Hair follicular keratinocyte (primary cell): ENCODE data around the gene BACE1. TPM values are rescaled to one million over a fixed set of nuclear protein-coding genes. Genes with fewer than 3 reads are reported as not detected.

Source experiments
- total RNA-seq: library from RNA; depleted of rRNA; stranded (reverse); fragments of >200 nt; gene quantifications from 2 replicates; pipeline ENCODE4 v1.2.3, GENCODE V29; 2015

Gene BACE1
- 7.8 and 17.3 TPM in 2 replicates for total RNA-seq

DNA sequence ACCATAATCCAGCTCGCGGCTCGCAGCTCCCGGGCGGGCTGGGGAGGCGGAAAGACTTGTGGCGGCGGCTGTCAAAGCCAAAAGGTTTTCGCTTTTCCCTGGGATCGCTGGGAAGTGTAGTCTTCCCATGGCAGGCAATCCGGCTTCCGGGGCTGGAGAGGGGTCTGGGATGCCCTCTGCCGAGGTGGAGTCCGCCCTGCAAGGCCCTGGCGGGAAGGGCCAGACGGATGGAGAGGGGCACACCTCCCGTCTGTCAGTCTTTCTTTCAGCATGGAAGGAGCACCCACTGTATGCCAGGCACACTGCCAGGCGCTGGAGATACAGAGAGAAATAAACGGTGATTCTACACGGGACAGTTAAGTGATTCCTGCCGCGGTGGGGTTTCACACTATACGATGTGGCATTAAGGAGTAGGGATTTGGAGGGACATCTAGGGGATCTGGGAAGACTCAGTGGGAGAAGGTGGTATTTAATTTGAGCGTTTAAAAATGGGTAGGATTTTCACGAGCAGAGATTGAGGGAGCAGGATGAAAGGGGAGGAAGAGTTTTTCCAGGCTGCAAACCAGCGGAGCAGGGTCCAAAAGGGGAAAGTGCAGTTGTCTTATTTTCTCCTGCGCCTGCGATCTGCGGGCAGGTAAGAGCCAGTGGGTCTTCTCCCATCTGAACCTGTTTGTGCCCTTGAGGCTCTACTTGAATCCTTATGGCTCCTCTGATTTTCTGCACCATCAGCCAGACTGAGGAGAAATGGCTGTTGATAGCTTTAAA, at the start of gene BACE1:
Gene BACE1 (minus strand): TSS at position 60 of the 765 bp plus-strand sequence. CDS start 461 bp downstream, outside the sequence.

DNA sequence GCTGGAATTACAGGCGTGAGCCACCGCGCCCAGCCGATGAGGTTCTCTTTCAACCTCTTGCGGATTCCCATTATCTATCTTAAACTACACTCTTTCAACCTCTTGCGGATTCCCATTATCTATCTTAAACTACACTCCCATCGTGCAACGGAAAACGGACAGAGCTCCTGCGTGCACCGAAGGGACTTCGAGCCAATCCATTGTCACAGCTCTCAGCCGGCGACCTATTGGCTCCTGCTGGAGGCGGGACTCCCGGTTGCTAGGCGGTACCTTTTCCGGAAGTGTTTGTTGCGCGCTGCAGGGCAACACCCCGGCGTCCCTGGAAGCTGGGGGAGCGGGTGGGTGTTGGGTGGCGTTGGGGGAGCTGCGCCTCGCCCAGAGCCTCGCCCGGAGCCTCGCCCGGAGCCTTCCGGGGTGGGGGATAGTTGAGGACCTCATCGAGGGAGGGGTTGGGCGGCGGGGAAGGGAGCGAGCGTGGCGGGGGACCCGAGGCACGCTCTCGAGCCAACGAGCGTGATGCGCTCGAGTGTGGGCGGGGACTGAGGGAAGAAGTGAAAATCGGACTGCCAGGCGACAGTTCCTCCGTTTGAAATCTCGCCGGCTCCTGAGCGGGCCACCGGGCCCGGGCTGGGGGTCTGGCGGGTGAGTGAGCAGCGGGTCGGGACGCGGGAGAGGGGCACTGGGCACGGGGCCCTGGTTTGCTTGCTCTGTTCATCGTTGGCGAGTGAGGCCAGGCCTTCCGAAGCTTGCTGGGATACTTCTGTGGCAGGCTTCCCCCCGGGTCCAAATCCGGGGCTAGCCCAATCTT, 11.7 kb upstream of the BACE1 start, which contains the start of gene CEP164:
Gene CEP164 (plus strand): TSS at position 288 of the 808 bp plus-strand sequence. CDS start 10,733 bp downstream, outside the sequence.

DNA sequence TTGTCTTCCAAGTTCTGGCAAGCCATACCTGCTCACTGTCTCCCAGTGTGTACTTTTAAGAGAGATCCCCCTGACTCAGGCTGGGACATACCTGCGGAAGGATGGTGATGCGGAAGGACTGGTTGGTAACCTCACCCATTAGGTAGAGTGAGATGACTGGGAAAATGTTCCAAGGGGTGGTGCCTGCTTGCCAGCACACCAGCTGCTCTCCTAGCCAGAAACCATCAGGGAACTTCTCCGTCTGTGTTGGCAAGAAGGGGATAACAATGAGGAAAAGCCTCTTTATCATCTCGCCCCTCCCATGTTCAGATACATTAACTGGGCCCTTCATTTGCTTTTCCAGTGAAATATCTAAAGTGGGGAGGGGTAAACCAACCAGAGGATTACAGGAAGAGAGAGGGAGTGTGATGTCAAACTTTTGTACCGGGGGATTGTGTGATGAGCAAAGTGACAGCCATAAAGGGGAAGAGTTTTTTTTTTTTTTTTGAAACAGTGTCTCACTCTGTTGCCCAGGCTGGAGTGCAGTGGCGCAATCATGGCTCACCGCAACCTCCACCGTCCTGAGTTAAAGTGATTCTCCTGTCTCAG, 25.2 kb downstream of the BACE1 start, which contains the start of gene BACE1-AS:
Gene BACE1-AS (plus strand): TSS at position 538 of the 588 bp plus-strand sequence.

Other genes starting within 250 kb of the BACE1 start
- 8.4 and 8.8 TPM in 2 replicates for gene SIK3, start 217.8 kb downstream of the BACE1 start, total RNA-seq
- 108 and 109 TPM in 2 replicates for gene PAFAH1B2, start 172.0 kb downstream of the BACE1 start, total RNA-seq
- gene SIDT2, start 137.5 kb downstream of the BACE1 start, total RNA-seq: 10.3 and 14.0 TPM in 2 replicates
- gene TAGLN, start 116.9 kb downstream of the BACE1 start, total RNA-seq: 42.9 and 116 TPM in 2 replicates
- 28.3 and 30.6 TPM in 2 replicates for gene PCSK7, start 84.2 kb downstream of the BACE1 start, total RNA-seq
- gene RNF214, start 83.6 kb downstream of the BACE1 start, total RNA-seq: 6.2 and 6.5 TPM in 2 replicates
- 1.7 and 3.3 TPM in 2 replicates for gene BACE1-AS, start 24.9 kb downstream of the BACE1 start, total RNA-seq
- gene CEP164, start 11.6 kb upstream of the BACE1 start, total RNA-seq: 20.6 and 21.2 TPM in 2 replicates